ENCODE measurements around the gene MYRF.

DNA sequence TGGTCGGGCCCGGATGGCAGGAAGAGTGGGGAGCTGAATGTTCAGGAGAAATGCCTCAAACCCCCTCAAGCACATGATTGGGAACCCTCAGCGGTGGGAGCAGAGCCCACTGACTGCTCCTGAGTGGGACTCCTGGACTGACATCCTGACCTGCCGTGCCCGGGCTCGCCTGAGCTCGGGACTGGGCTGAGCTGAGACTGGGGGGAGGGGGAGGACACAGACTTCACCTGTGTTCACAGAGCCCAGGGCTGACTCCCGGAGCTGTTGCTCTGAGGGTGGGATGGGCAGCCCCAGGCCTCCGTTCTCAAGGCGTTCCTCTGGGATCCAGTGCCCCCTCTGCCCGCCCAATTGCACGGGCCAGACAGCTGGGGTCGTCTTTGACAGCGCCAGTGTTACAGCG is 47.6 kb upstream of the MYRF start:
- TF ChIP-seq, protein P1, sequence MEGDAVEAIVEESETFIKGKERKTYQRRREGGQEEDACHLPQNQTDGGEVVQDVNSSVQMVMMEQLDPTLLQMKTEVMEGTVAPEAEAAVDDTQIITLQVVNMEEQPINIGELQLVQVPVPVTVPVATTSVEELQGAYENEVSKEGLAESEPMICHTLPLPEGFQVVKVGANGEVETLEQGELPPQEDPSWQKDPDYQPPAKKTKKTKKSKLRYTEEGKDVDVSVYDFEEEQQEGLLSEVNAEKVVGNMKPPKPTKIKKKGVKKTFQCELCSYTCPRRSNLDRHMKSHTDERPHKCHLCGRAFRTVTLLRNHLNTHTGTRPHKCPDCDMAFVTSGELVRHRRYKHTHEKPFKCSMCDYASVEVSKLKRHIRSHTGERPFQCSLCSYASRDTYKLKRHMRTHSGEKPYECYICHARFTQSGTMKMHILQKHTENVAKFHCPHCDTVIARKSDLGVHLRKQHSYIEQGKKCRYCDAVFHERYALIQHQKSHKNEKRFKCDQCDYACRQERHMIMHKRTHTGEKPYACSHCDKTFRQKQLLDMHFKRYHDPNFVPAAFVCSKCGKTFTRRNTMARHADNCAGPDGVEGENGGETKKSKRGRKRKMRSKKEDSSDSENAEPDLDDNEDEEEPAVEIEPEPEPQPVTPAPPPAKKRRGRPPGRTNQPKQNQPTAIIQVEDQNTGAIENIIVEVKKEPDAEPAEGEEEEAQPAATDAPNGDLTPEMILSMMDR (IDR thresholded peaks at IDR 0.05) = no peak
- no peak for TF ChIP-seq POLR2A (IDR thresholded peaks at IDR 0.05)

Measured in adrenal gland (tissue), 5 donors.